B cell (primary cell): Measurements from ENCODE around the gene JSRP1. TPM values are rescaled to one million over a fixed set of nuclear protein-coding genes. Genes with fewer than 3 reads are reported as not detected.

Source experiments
- ATAC-seq: fragments of 200-7000 bp; cut with Tn5 transposase; one replicate; pipeline ENCODE4 v1.10.0; 2021; ENCODE audit warnings: low read depth, mild to moderate bottlenecking, moderate number of reproducible peaks, moderate library complexity
- CTCF ChIA-PET: fragments of 350-600 bp; sonication (Branson Sonifier 250); formaldehyde crosslinking; loops from one replicate; lab custom pipeline; 2021; ENCODE audit warnings: antibody characterized with exemption, inconsistent platforms; lab: Charles Lee
- POLR2A ChIA-PET: fragments of 350-600 bp; sonication (Branson Sonifier 250); formaldehyde crosslinking; loops from one replicate; lab custom pipeline; 2021; ENCODE audit warnings: antibody characterized with exemption; lab: Charles Lee
- DNase-seq: peaks from one replicate; pipeline ENCODE4 v3.0.0; 2013
- H2AFZ ChIP-seq: 2 replicates; pipeline ENCODE4 v1.6.1; 2012; ENCODE audit warnings: mild to moderate bottlenecking, low read depth, low read length; ENCODE audit not compliant: insufficient read depth, poor library complexity, severe bottlenecking
- H3K27ac ChIP-seq, 2 donors: 1 replicate in 1 of 2; 2 replicates in 1 of 2; pipeline ENCODE4 v1.5.1; 2012 to 2013; ENCODE audit warnings: low read length in 2 of 2, mild to moderate bottlenecking in 2 of 2, moderate library complexity in 1 of 2
- H3K27me3 ChIP-seq, 4 experiments: fragments of 200-600 bp in 1 of 4; sonication (generic) in 1 of 4; replicated peaks in 1 of 4; 1 replicate in 2 of 4; 2 replicates in 2 of 4; pipeline versions ENCODE4 v1.6.1 to v1.7.0; 2013 to 2016; ENCODE audit warnings: low read length in 3 of 4, mild to moderate bottlenecking in 2 of 4, mixed read lengths in 1 of 4, moderate library complexity in 1 of 4; ENCODE audit not compliant: insufficient read depth in 4 of 4, control insufficient read depth in 3 of 4; ENCODE audit errors: control extremely low read depth in 1 of 4
- H3K36me3 ChIP-seq, 2 experiments: replicated peaks in 1 of 2; 1 replicate in 1 of 2; 2 replicates in 1 of 2; pipeline versions ENCODE4 v1.6.1 to v1.7.1; 2013; ENCODE audit warnings: low read length in 1 of 2; ENCODE audit not compliant: insufficient read depth in 2 of 2, control insufficient read depth in 1 of 2; ENCODE audit errors: control extremely low read depth in 1 of 2, extremely low read depth in 1 of 2
- H3K4me1 ChIP-seq, 2 donors: fragments of 200-600 bp in 1 of 2; sonication (generic) in 1 of 2; 1 replicate in 1 of 2; 2 replicates in 1 of 2; pipeline versions ENCODE4 v1.5.1 to v1.6.1; 2013 to 2017; ENCODE audit warnings: low read length in 2 of 2; ENCODE audit not compliant: control insufficient read depth in 2 of 2, insufficient read depth in 2 of 2
- H3K4me2 ChIP-seq: replicated peaks from 2 replicates; pipeline ENCODE3; 2012; ENCODE audit warnings: mild to moderate bottlenecking, low read depth, low read length; ENCODE audit not compliant: poor library complexity, severe bottlenecking
- H3K4me3 ChIP-seq, 5 experiments: fragments of 200-600 bp in 1 of 5; sonication (generic) in 1 of 5; 1 replicate in 3 of 5; 2 replicates in 2 of 5; pipeline versions ENCODE4 v1.5.1 to v1.7.0; 2011 to 2016; ENCODE audit warnings: low read length in 4 of 5, mild to moderate bottlenecking in 4 of 5, low read depth in 2 of 5, control low read depth in 1 of 5, moderate library complexity in 1 of 5; ENCODE audit not compliant: insufficient read depth in 1 of 5; ENCODE audit errors: control extremely low read depth in 1 of 5, extremely low read depth in 1 of 5
- H3K79me2 ChIP-seq: fragments of 200-600 bp; sonication (generic); one replicate; pipeline ENCODE4 v1.6.0; 2016; ENCODE audit warnings: low read length; ENCODE audit not compliant: control insufficient read depth, insufficient read depth
- H3K9ac ChIP-seq: fragments of 200-600 bp; sonication (generic); 2 replicates; pipeline ENCODE4 v1.6.1; 2017; ENCODE audit warnings: mild to moderate bottlenecking, low read length, moderate library complexity
- H3K9me3 ChIP-seq, 3 donors: one replicate each; pipeline versions ENCODE4 v1.6.1 to v1.7.1; 2013; ENCODE audit warnings: low read length in 2 of 3; ENCODE audit not compliant: control insufficient read depth in 2 of 3, insufficient read depth in 1 of 3; ENCODE audit errors: control extremely low read depth in 1 of 3
- H4K20me1 ChIP-seq: 2 replicates; pipeline ENCODE4 v1.6.0; 2012; ENCODE audit warnings: mild to moderate bottlenecking, low read length; ENCODE audit not compliant: insufficient read depth, control insufficient read depth, poor library complexity, severe bottlenecking
- H3K27ac Mint-ChIP-seq: one replicate; pipeline ENCODE4 v1.8.0; 2021; ENCODE audit warnings: mixed read lengths
- H3K27me3 Mint-ChIP-seq: one replicate; pipeline ENCODE4 v1.8.0; 2021; ENCODE audit warnings: mixed read lengths
- H3K4me1 Mint-ChIP-seq: one replicate; pipeline ENCODE4 v1.8.0; 2021; ENCODE audit warnings: mixed read lengths
- H3K4me3 Mint-ChIP-seq: one replicate; pipeline ENCODE4 v1.8.0; 2021; ENCODE audit warnings: mixed read lengths
- H3K9me3 Mint-ChIP-seq: one replicate; pipeline ENCODE4 v1.8.0; 2022; ENCODE audit warnings: mixed read lengths; ENCODE audit not compliant: insufficient read depth
- EZH2 ChIP-seq: IDR thresholded peaks from 2 replicates; pipeline ENCODE4 v1.6.1; 2012; ENCODE audit warnings: borderline replicate concordance, low read depth, mild to moderate bottlenecking, moderate library complexity, low read length; ENCODE audit not compliant: insufficient read depth, poor library complexity, severe bottlenecking
- WGBS: methylation state at CpG from one replicate; pipeline ENCODE4 v1.1.5; 2013; ENCODE audit warnings: missing lambda C conversion rate; ENCODE audit not compliant: insufficient coverage; 5-methylcytosine and 5-hydroxymethylcytosine counted together
- intact Hi-C: fragments of 100-400 bp; cut with micrococcal nuclease; formaldehyde crosslinking; loops from one replicate; pipeline ENCODE4 v1.10.0; 2022
- polyA plus RNA-seq: library from polyadenylated mRNA; depleted of rRNA; stranded (reverse); fragments of >200 nt; gene quantifications from 2 replicates; pipeline ENCODE4 v1.2.3, GENCODE V29; 2012
- total RNA-seq, 2 donors: library from RNA; stranded (reverse); fragments of 120-200 nt in 1 of 2; gene quantifications; 1 replicate in 1 of 2; 2 replicates in 1 of 2; pipeline versions ENCODE4 v1.2.3 to v1.2.4, GENCODE V29; 2013 to 2022
- TF ChIP-seq, protein P1 (sequence below): fragments of 200-600 bp; IDR thresholded peaks from one replicate; pipeline ENCODE4 v1.8.0; 2022; ENCODE audit warnings: antibody characterized with exemption, mild to moderate bottlenecking

Gene JSRP1
- total and polyA plus RNA-seq, 2 donors (not counting 1 experiment from before 2014, with no cell fraction given): 2.1 to 3.0 TPM

DNA sequence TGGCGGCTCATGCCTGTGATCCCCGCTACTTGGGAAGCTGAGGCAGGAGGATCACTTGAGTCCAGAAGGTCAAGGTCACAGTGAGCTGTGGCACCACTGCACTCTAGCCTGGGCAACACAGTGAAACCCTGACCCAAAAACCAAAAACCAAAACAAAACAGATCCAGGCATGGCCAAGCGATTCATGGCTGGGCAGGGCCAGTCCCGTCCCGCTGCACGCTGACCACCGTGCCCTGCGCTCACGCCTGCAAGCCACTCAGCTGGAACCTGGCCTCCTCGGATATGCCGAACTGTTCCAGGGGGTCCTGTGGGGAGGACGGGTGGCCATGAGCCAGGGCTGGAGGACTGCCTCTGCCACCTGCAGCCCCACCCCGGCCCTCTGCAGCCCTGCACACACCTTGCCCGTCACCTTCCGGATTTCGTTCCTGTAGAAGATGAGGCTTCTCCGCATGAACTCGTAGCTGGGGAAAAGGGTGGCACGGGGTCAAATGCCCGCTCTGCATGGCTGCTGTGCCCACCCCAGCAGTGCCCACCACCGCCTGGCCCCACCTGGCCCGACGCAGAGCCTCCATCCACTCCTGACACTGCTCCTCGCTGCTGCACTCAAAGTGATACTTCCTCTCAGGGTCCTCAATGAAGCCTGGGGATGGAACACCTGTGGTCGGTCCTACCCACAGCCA lies 22.5 kb downstream of the JSRP1 start:
- H3K9me3 ChIP-seq: no peaks in the 10 kb centered on the region
- ChIA-PET CTCF (interaction anchor here (1.2 to 2.3 kb wide), 3 partner anchors 25 to 82 kb away, joined by 3 to 9 read pairs (median 5); partner anchors contain the start of gene AP3D1), POLR2A (interaction anchor here (0.6 to 2.5 kb wide), 2 partner anchors 25 to 291 kb away, joined by 5 to 10 read pairs; no protein-coding TSS in a partner anchor)
- Mint-ChIP-seq H3K9me3 (no peaks in the 10 kb centered on the region), H3K27me3 (no peaks in the 10 kb centered on the region), H3K4me3 (peak overlapping the region; percentile 93), H3K4me1 (peaks cover 43% of the 10 kb centered on the region), H3K27ac (peak overlapping the region; percentile 37)
- H2AFZ ChIP-seq: no peak overlapping the region
- peaks cover 81% of the 10 kb centered on the region for H3K79me2 ChIP-seq
- H3K4me2 ChIP-seq: no peak overlapping the region
- H4K20me1 ChIP-seq: peaks cover 82% of the 10 kb centered on the region
- H3K36me3 ChIP-seq: peaks cover 0 to 53% of the 10 kb centered on the region in 2 experiments
- no peak overlapping the region for H3K4me3 ChIP-seq
- ATAC-seq (no peak), DNase-seq (no peak)
- no peak overlapping the region for H3K9ac ChIP-seq
- peaks cover 27 to 44% of the 10 kb centered on the region in 2 donors for H3K4me1 ChIP-seq
- H3K27me3 ChIP-seq: no peaks in the 10 kb centered on the region
- no peak for TF ChIP-seq EZH2
- TF ChIP-seq, protein P1, sequence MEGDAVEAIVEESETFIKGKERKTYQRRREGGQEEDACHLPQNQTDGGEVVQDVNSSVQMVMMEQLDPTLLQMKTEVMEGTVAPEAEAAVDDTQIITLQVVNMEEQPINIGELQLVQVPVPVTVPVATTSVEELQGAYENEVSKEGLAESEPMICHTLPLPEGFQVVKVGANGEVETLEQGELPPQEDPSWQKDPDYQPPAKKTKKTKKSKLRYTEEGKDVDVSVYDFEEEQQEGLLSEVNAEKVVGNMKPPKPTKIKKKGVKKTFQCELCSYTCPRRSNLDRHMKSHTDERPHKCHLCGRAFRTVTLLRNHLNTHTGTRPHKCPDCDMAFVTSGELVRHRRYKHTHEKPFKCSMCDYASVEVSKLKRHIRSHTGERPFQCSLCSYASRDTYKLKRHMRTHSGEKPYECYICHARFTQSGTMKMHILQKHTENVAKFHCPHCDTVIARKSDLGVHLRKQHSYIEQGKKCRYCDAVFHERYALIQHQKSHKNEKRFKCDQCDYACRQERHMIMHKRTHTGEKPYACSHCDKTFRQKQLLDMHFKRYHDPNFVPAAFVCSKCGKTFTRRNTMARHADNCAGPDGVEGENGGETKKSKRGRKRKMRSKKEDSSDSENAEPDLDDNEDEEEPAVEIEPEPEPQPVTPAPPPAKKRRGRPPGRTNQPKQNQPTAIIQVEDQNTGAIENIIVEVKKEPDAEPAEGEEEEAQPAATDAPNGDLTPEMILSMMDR: no peak
- 86% methylated on average over 25 of the region's 25 CpGs for WGBS
- no peak overlapping the region for H3K27ac ChIP-seq
- intact Hi-C loops: no loop called here
